Mesodermal cell (in vitro differentiated cells): ENCODE results near the gene MT1M.

Source experiments
- H3K27ac ChIP-seq: 2 replicates; pipeline ENCODE4 v1.7.0; 2013; ENCODE audit warnings: mild to moderate bottlenecking, low read depth, low read length, moderate library complexity; ENCODE audit not compliant: severe bottlenecking
- H3K36me3 ChIP-seq: 2 replicates; pipeline ENCODE4 v1.7.1; 2013; ENCODE audit warnings: mild to moderate bottlenecking, low read length, moderate library complexity; ENCODE audit not compliant: control insufficient read depth, insufficient read depth
- H3K4me1 ChIP-seq: one replicate; pipeline ENCODE4 v1.7.1; 2013; ENCODE audit warnings: mild to moderate bottlenecking, low read length; ENCODE audit not compliant: insufficient read depth, control insufficient read depth, poor library complexity, severe bottlenecking
- H3K4me3 ChIP-seq: 2 replicates; pipeline ENCODE4 v1.7.0; 2013; ENCODE audit warnings: low read length, control low read depth, mild to moderate bottlenecking; ENCODE audit not compliant: insufficient read depth, poor library complexity, severe bottlenecking; ENCODE audit errors: extremely low read depth
- H3K9me3 ChIP-seq: 2 replicates; pipeline ENCODE4 v1.7.1; 2013; ENCODE audit warnings: mild to moderate bottlenecking, low read length, moderate library complexity; ENCODE audit not compliant: control insufficient read depth
- WGBS, 2 experiments: methylation state at CpG; one replicate each; pipeline ENCODE4 v1.1.5; 2013; ENCODE audit warnings: missing lambda C conversion rate in 2 of 2; ENCODE audit not compliant: insufficient coverage in 2 of 2; 5-methylcytosine and 5-hydroxymethylcytosine counted together

Gene MT1M

DNA sequence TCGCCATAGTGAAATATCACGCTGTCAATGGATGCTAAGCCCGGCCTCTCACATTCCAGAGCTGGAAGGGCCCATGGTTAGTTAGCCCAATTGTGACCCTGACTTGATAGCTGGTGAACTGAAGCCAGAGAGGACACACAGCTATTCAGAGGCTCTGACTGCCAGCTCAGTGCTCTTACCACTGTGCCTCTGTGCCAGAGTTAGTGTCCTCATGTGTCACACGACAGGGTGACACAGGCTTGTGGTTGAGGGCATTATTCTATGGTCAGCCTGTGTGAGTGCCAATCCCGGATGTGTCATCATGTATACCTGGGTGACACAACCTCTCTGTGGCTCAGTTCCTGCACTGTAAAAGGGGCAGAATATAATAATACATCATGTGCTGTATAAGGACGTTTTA lies 47.4 kb downstream of the MT1M start:
- Histone ChIP-seq H3K9me3 (no peaks in the 10 kb centered on the region), H3K36me3 (no peaks in the 10 kb centered on the region), H3K4me3 (no peak overlapping the region), H3K4me1 (peaks cover 4% of the 10 kb centered on the region), H3K27ac (no peak overlapping the region)
- WGBS, 2 experiments, result 73 to 89% methylated on average over 5 of the region's 6 CpGs

DNA sequence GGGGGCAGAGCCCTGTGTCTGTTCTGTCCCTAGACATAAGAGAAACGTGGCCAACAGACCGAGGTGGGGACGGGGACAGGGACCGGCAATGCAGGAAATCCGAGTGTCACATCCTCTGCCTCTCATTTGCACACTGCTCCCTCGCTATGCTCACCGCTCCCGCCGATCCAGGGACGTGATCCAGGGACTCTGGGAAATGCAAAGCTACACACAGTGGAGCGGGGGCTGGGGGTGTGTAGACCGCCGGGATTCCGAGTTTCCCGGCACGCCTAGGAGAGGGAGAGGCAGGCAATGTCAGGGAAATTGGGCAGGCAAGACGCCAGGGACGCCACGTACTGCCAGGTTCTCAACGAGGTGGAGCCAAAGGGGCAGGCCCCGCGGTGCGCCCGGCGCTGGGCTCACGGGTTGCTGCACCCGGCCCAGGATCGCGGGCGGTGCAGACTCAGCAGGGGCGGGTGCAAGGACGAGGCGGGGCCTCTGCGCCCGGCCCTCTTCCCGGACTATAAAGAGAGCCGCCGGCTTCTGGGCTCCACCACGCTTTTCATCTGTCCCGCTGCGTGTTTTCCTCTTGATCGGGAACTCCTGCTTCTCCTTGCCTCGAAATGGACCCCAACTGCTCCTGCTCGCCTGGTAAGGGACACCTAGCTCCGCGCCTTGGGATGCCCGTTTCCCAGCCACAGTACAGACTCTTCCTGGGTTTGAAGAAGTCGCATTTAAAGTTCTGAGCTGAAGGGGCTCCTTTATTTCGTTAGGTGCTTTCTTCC lies 49.7 kb downstream of the MT1M start, which contains the start of gene MT1X:
TSS of gene MT1X (plus strand) at position 532 of the 764 bp plus-strand sequence. CDS start at position 603, 71 bp downstream.
- no peaks in the 10 kb centered on the region for H3K9me3 ChIP-seq

DNA sequence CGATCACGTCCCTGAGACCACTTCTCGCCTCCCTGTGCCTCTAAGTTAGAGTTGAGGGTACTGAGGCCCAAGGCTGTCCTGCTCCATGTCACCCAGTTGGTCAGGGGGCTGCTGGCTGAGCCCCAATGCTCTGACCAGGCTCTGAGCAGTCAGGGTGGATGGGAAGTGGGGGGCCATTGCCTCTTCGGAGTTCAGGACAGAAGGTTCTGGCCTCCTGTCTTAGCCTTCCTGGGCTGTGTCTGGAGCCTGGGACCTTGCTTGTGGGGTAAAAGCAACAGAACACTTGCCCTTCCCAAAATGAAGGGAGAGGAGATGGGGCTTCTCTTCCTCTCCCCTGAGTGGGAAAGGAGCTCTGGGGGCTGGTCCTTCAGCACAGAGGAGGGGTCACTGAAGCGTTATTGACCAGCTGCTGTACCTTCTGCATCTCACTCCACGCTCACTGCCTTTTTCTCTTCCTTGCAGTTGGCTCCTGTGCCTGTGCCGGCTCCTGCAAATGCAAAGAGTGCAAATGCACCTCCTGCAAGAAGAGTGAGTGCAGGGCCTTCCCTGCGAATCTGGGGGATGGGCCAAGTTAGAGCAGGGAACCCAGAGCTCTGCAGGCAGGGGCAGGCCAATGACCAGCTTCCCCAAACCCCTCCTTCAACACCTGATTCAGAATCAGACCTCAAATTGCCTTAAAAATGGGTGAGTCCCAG lies 50.4 kb downstream of the MT1M start:
- Histone ChIP-seq H3K27ac (no peak overlapping the region), H3K36me3 (no peaks in the 10 kb centered on the region), H3K4me1 (peaks cover 4% of the 10 kb centered on the region), H3K9me3 (no peaks in the 10 kb centered on the region), H3K4me3 (peak overlapping the region; percentile 35)
- 38% methylated on average over 2 to 3 of the region's 8 CpGs for WGBS, 2 experiments

More for the DNA sequence above, 49.7 kb downstream of the MT1M start, which contains the start of gene MT1X:
- Histone ChIP-seq H3K27ac (no peak within 1 kb of the TSS), H3K4me3 (peak within 1 kb of the TSS; percentile 35), H3K4me1 (peaks cover 4% of the 10 kb centered on the region), H3K36me3 (no peaks in the 10 kb centered on the region)
- WGBS, 2 experiments, result 2 to 3% methylated on average over 37 to 42 of the region's 49 CpGs
